Mucosa of descending colon (tissue), 3 donors: ENCODE measurements around the gene CACNA2D1. TPM values are rescaled to one million over a fixed set of nuclear protein-coding genes. Genes with fewer than 3 reads are reported as not detected.

Experiments
- ATAC-seq: fragments of 200-7000 bp; cut with Tn5 transposase; one replicate; pipeline ENCODE4 v1.9.1; 2020; ENCODE audit warnings: mild to moderate bottlenecking, moderate library complexity
- DNase-seq, 3 donors: peaks; one replicate each; pipeline ENCODE4 v3.0.0-alpha.2; 2020
- H3K36me3 ChIP-seq: fragments of 200-600 bp; one replicate; pipeline ENCODE4 v1.8.0; 2021; ENCODE audit warnings: low read depth, mild to moderate bottlenecking
- H3K4me1 ChIP-seq: fragments of 200-600 bp; one replicate; pipeline ENCODE4 v1.8.0; 2021; ENCODE audit warnings: low read depth, mild to moderate bottlenecking
- H3K4me3 ChIP-seq: fragments of 200-600 bp; one replicate; pipeline ENCODE4 v1.8.0; 2021; ENCODE audit warnings: mild to moderate bottlenecking
- H3K9me3 ChIP-seq: fragments of 200-600 bp; one replicate; pipeline ENCODE4 v1.8.0; 2021; ENCODE audit warnings: mild to moderate bottlenecking
- CTCF ChIP-seq: fragments of 200-600 bp; IDR thresholded peaks from one replicate; pipeline ENCODE4 v1.8.0; 2022; ENCODE audit warnings: antibody characterized with exemption, mild to moderate bottlenecking
- intact Hi-C, 2 donors: fragments of 100-400 bp; cut with DNase I in 1 of 2; cut with micrococcal nuclease in 1 of 2; formaldehyde crosslinking; loops; one replicate each; pipeline versions ENCODE4 v1.11.0 to v1.11.1; 2022; cut with DNase I, micrococcal nuclease
- total RNA-seq, 3 donors: library from RNA; stranded (reverse); fragmentation: NEBNext Ultra II Directional in 2 of 3; extraction: Animal tissue kit (Norgen Biotek cat#: 25700) in 2 of 3; gene quantifications; one replicate each; pipeline versions ENCODE4 v1.2.1 to v1.2.4, GENCODE V29; 2021 to 2023
- donor health status: DM: no; HTN: no; CAD: no; lungs with moderate emphysema.
- donor health status: DM: no; HTN: no; CAD: no.
- donor health status: DM: no; HTN: yes; CAD: no.

The CACNA2D1 gene
- total RNA-seq, 3 donors from 2014 or later: 3.9 to 44.1 (median 6.9) TPM

- no peak overlapping the region for H3K4me3 ChIP-seq
- H3K4me1 ChIP-seq: no peaks in the 10 kb centered on the region
- no peak for ATAC-seq
- intact Hi-C loops: no loop called here
- no peaks in the 10 kb centered on the region for H3K36me3 ChIP-seq
- no peaks in the 10 kb centered on the region for H3K9me3 ChIP-seq
- no peak for DNase-seq
- no peak for TF ChIP-seq CTCF
These were observed 286.7 kb downstream of the CACNA2D1 start for GRCh38 chr7:82156893-82157292.

GRCh38 chr7:82156168-82156567 is 287.4 kb downstream of the CACNA2D1 start:
- no peaks in the 10 kb centered on the region for H3K4me1 ChIP-seq
- TF ChIP-seq CTCF: no peak
- intact Hi-C loops: no loop called here
- DNase-seq: no peak
- no peak overlapping the region for H3K4me3 ChIP-seq
- no peak for ATAC-seq
- no peaks in the 10 kb centered on the region for H3K9me3 ChIP-seq
- no peaks in the 10 kb centered on the region for H3K36me3 ChIP-seq

- no peaks in the 10 kb centered on the region for H3K9me3 ChIP-seq
- no peak for TF ChIP-seq CTCF
- ATAC-seq (no peak), DNase-seq (no peak)
- no peaks in the 10 kb centered on the region for H3K36me3 ChIP-seq
- intact Hi-C loops: no loop called here
- no peaks in the 10 kb centered on the region for H3K4me1 ChIP-seq
- H3K4me3 ChIP-seq: no peak overlapping the region
These were observed 288.8 kb downstream of the CACNA2D1 start for GRCh38 chr7:82154728-82155127.

- intact Hi-C loops: no loop called here
- Histone ChIP-seq H3K4me1 (no peaks in the 10 kb centered on the region), H3K36me3 (no peaks in the 10 kb centered on the region), H3K4me3 (no peak overlapping the region), H3K9me3 (no peaks in the 10 kb centered on the region)
- ATAC-seq: no peak
- TF ChIP-seq CTCF: no peak
- no peak for DNase-seq
These were observed 289.8 kb downstream of the CACNA2D1 start for GRCh38 chr7:82153776-82154175.

GRCh38 chr7:82152858-82153257 is 290.7 kb downstream of the CACNA2D1 start:
- ATAC-seq: no peak
- TF ChIP-seq CTCF: no peak

GRCh38 chr7:82146491-82146890 is 297.1 kb downstream of the CACNA2D1 start:
- no peak for DNase-seq
- no peak for TF ChIP-seq CTCF
- no peaks in the 10 kb centered on the region for H3K36me3 ChIP-seq
- no peaks in the 10 kb centered on the region for H3K4me1 ChIP-seq
- no peak for ATAC-seq
- no peak overlapping the region for H3K4me3 ChIP-seq
- intact Hi-C loops: no loop called here
- no peaks in the 10 kb centered on the region for H3K9me3 ChIP-seq

More at GRCh38 chr7:82152858-82153257, 290.7 kb downstream of the CACNA2D1 start:
- Histone ChIP-seq H3K9me3 (no peaks in the 10 kb centered on the region), H3K4me3 (no peak overlapping the region), H3K4me1 (no peaks in the 10 kb centered on the region), H3K36me3 (no peaks in the 10 kb centered on the region)
- DNase-seq: no peak
- intact Hi-C loops: no loop called here
